Endothelial cell of umbilical vein (primary cell): ENCODE measurements around the gene PTPRE. TPM values are rescaled to one million over a fixed set of nuclear protein-coding genes. Genes with fewer than 3 reads are reported as not detected.

Source experiments
- BruUV-seq: library from RNA; stranded (reverse); fragments of 400-500 nt; replicated peaks from 2 replicates; lab custom pipeline; 2021; lab: Mats Ljungman, UMichigan
- CTCF ChIA-PET: fragments of 300-600, 350-600 bp; sonication (Branson Sonifier 250); formaldehyde crosslinking; loops from one replicate; lab custom pipeline; 2021; ENCODE audit warnings: antibody characterized with exemption, inconsistent platforms; lab: Charles Lee
- POLR2A ChIA-PET: fragments of 300-600, 350-600 bp; sonication (Branson Sonifier 250); formaldehyde crosslinking; loops from one replicate; lab custom pipeline; 2021; ENCODE audit warnings: antibody characterized with exemption, inconsistent platforms; lab: Charles Lee
- DNase-seq: peaks from one replicate; pipeline ENCODE4 v3.0.0-alpha.2; 2011; ENCODE audit warnings: low read depth, low spot score
- FAIRE-seq: peaks from 2 replicates; lab custom pipeline; 2011; peaks lifted over from hg19 to GRCh38; lab: Jason Lieb, UNC
- H2AFZ ChIP-seq: 2 replicates; pipeline ENCODE4 v1.6.0; 2012; ENCODE audit warnings: low read depth, low read length, control low read depth, inconsistent platforms
- H3K27ac ChIP-seq: 2 replicates; pipeline ENCODE4 v1.5.1; 2011; ENCODE audit warnings: low read depth, mild to moderate bottlenecking, control low read depth, low read length, moderate library complexity; ENCODE audit not compliant: insufficient read depth
- H3K27me3 ChIP-seq, 2 experiments: 2 replicates each; pipeline versions ENCODE4 v1.6.0 to v1.6.1; 2011; ENCODE audit warnings: low read length in 2 of 2, mixed read lengths in 1 of 2; ENCODE audit not compliant: control insufficient read depth in 2 of 2, insufficient read depth in 2 of 2
- H3K36me3 ChIP-seq, 2 experiments: 2 replicates in 1 of 2; 3 replicates in 1 of 2; pipeline ENCODE4 v1.5.1; 2011; ENCODE audit warnings: low read length in 2 of 2, mild to moderate bottlenecking in 1 of 2, moderate library complexity in 1 of 2; ENCODE audit not compliant: control insufficient read depth in 2 of 2, insufficient read depth in 2 of 2; ENCODE audit errors: extremely low read depth in 1 of 2
- H3K4me1 ChIP-seq: 3 replicates; pipeline ENCODE4 v1.5.1; 2011; ENCODE audit warnings: mild to moderate bottlenecking, low read length; ENCODE audit not compliant: control insufficient read depth, insufficient read depth; ENCODE audit errors: extremely low read depth
- H3K4me2 ChIP-seq: 2 replicates; pipeline ENCODE4 v1.6.1; 2011; ENCODE audit warnings: low read length, control low read depth, mixed read lengths; ENCODE audit not compliant: insufficient read depth
- H3K4me3 ChIP-seq, 3 experiments: fragments of 200-600 bp in 1 of 3; sonication (generic), shearing (Covaris generic) in 1 of 3; replicated peaks in 1 of 3; 2 replicates each; pipeline ENCODE4 v1.5.1; 2011 to 2016; ENCODE audit warnings: control low read depth in 3 of 3, low read length in 3 of 3, mild to moderate bottlenecking in 2 of 3, inconsistent platforms in 1 of 3, low read depth in 1 of 3, moderate library complexity in 1 of 3; ENCODE audit not compliant: insufficient read depth in 1 of 3
- H3K79me2 ChIP-seq: 2 replicates; pipeline ENCODE4 v1.6.0; 2012; ENCODE audit warnings: low read length, inconsistent platforms; ENCODE audit not compliant: control insufficient read depth, insufficient read depth
- H3K9ac ChIP-seq: replicated peaks from 2 replicates; pipeline ENCODE3; 2011; ENCODE audit warnings: low read length, control low read depth; ENCODE audit not compliant: insufficient read depth; ENCODE audit errors: extremely low read depth
- H3K9me1 ChIP-seq: replicated peaks from 3 replicates; pipeline ENCODE4 v1.6.0; 2011; ENCODE audit warnings: mild to moderate bottlenecking, low read length; ENCODE audit not compliant: control insufficient read depth, insufficient read depth; ENCODE audit errors: extremely low read depth
- H3K9me3 ChIP-seq: replicated peaks from 2 replicates; pipeline ENCODE4 v1.5.1; 2012; ENCODE audit warnings: low read length, inconsistent platforms; ENCODE audit not compliant: control insufficient read depth, insufficient read depth
- H4K20me1 ChIP-seq: replicated peaks from 2 replicates; pipeline ENCODE3; 2011; ENCODE audit warnings: mild to moderate bottlenecking, low read length; ENCODE audit not compliant: control insufficient read depth, insufficient read depth; ENCODE audit errors: extremely low read depth
- CTCF ChIP-seq, 2 donors: IDR thresholded peaks; 1 replicate in 1 of 2; 2 replicates in 1 of 2; pipeline ENCODE4 v1.5.1; 2011; ENCODE audit warnings: low read length in 2 of 2, mild to moderate bottlenecking in 2 of 2, moderate library complexity in 2 of 2, control low read depth in 1 of 2, inconsistent platforms in 1 of 2, low read depth in 1 of 2; ENCODE audit not compliant: insufficient read depth in 1 of 2; ENCODE audit errors: extremely low read depth in 1 of 2
- EZH2 ChIP-seq: IDR thresholded peaks from 2 replicates; pipeline ENCODE4 v1.6.1; 2012; ENCODE audit warnings: borderline replicate concordance, low read depth, mild to moderate bottlenecking, moderate library complexity, low read length, inconsistent platforms; ENCODE audit not compliant: severe bottlenecking
- JUN ChIP-seq: IDR thresholded peaks from 2 replicates; pipeline ENCODE4 v1.6.1; 2011; ENCODE audit warnings: borderline replicate concordance, low read depth; ENCODE audit not compliant: insufficient read length, insufficient read depth
- MAX ChIP-seq: IDR thresholded peaks from 2 replicates; pipeline ENCODE4 v1.6.1; 2011; ENCODE audit not compliant: insufficient read depth, insufficient read length
- POLR2A ChIP-seq: IDR thresholded peaks from 2 replicates; pipeline ENCODE4 v1.6.1; 2012; ENCODE audit warnings: low read depth, mild to moderate bottlenecking, control low read depth, low read length
- POLR2AphosphoS5 ChIP-seq: IDR thresholded peaks from 2 replicates; pipeline ENCODE4 v1.6.1; 2012; ENCODE audit warnings: low read depth, mild to moderate bottlenecking, control low read depth, low read length, moderate library complexity; ENCODE audit not compliant: insufficient read depth
- dilution Hi-C: fragments of 300-500 bp; cut with MboI; formaldehyde crosslinking; loops from one replicate; pipeline ENCODE4 v1.15.0; 2019; ENCODE audit warnings: low sequenced_read_pairs; ENCODE audit not compliant: extremely low pct_ligation_motif_present
- intact Hi-C: fragments of 100-400 bp; cut with micrococcal nuclease; formaldehyde crosslinking; loops from one replicate; pipeline ENCODE4 v1.10.0; 2022
- polyA plus RNA-seq, 4 experiments: library from polyadenylated mRNA; depleted of rRNA in 3 of 4; stranded (reverse) in 3 of 4; unstranded in 1 of 4; fragments of >200 nt; gene quantifications; 2 replicates each; pipeline versions ENCODE4 v1.2.1 to v1.2.3, GENCODE V29; 2011 to 2012; ENCODE audit warnings: missing spikeins in 1 of 4
- total RNA-seq: library from RNA; stranded (reverse); gene quantifications from 2 replicates; pipeline ENCODE4 v1.2.3, GENCODE V29; 2021

The PTPRE gene
- total and polyA plus RNA-seq, 2 donors (not counting 3 experiments of a cell fraction or from before 2014, with no cell fraction given), result 37.3 to 116 TPM

- POLR2A ChIA-PET, result no interaction called here
- no peak overlapping the region for H2AFZ ChIP-seq
- peak; percentile 89 for FAIRE-seq
These were observed 104.4 kb downstream of the PTPRE start for GRCh38 chr10:128011059-128011979.

More at GRCh38 chr10:128011059-128011979, 104.4 kb downstream of the PTPRE start:
- CTCF ChIA-PET, result interaction anchor here (0.5 to 14.9 kb wide), 43 partner anchors 9 to 331 kb away, joined by 3 to 425 read pairs (median 7); partner anchors contain the start of genes CLRN3 and PTPRE
- Histone ChIP-seq H3K4me1 (peaks cover 40% of the 10 kb centered on the region), H3K27me3 (no peaks in the 10 kb centered on the region), H3K9ac (no peak overlapping the region), H3K4me3 (no peak overlapping the region), H3K27ac (no peak overlapping the region), H3K4me2 (no peak overlapping the region), H4K20me1 (no peaks in the 10 kb centered on the region), H3K36me3 (peaks cover 3 to 11% of the 10 kb centered on the region in 2 experiments), H3K79me2 (peaks cover 87% of the 10 kb centered on the region), H3K9me3 (no peaks in the 10 kb centered on the region), H3K9me1 (no peaks in the 10 kb centered on the region)
- dilution Hi-C loops (no loop called here), intact Hi-C loops (loop anchor here (1.0 to 5.0 kb wide), 8 partner anchors 20 to 141 kb away; partner anchors contain the start of genes MKI67 and PTPRE)
- TF ChIP-seq POLR2AphosphoS5, result peak; percentile 58
- TF ChIP-seq MAX, result no peak
- TF ChIP-seq JUN, result no peak
- TF ChIP-seq POLR2A, result peak; percentile 43
- TF ChIP-seq EZH2, result no peak
- peak; percentile 98 for TF ChIP-seq CTCF (IDR thresholded peaks at IDR 0.05; ENCODE audit: extremely low read depth in 1 of 2, insufficient read depth in 1 of 2, low read depth in 1 of 2, low read length in 2 of 2)
- no TSS peak for BruUV-seq
- peak; percentile 81 for DNase-seq
